HG02943 (cell line): Measurements from ENCODE around the gene EIF4E.

ENCODE experiments used
- ATAC-seq: cut with Tn5 transposase; IDR thresholded peaks from one replicate; pipeline ENCODE4 v1.9.1; 2021; ENCODE audit warnings: mild to moderate bottlenecking, low read depth, moderate library complexity; ENCODE audit not compliant: unreplicated experiment

The EIF4E gene, protein sequence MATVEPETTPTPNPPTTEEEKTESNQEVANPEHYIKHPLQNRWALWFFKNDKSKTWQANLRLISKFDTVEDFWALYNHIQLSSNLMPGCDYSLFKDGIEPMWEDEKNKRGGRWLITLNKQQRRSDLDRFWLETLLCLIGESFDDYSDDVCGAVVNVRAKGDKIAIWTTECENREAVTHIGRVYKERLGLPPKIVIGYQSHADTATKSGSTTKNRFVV

DNA sequence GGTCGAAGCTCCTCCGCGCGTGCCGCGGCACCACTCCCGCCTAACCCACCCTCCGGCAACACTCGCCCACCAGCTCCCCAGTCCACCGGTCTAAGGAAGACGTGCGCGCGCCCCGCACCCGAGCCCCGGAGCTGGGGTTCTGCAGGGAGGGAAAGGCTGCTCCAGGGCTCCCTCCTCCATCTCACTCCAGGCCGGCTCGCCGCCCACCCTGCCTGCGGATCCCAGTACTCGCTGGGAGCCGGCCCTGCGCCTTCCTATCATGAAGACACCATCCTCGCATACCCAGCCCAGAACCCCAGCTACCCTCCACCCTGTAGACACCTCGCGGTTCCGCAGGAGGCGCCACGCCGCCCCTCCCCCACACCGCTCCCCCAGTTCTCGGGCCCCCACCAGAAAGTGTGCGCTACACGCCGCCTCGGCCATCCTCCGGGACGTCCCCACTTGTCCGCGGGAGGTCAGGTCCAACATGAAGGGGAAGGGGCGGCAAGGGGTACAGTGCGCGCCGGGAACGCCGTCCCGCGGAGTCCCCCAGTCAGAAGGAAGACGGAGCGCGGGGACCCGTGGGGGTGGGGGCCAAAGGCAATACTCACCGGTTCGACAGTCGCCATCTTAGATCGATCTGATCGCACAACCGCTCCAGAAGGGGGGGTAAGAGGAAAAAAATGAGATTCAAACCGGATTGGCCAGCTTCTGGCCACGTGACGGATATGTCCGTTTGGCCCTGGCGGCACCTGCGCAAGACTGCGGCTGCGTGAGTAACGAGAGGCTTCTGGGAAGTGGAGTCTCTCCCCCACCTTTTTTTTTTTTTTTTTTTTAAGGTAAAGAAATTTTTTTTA lies at the start of gene EIF4E:
EIF4E (minus strand) TSS at position 629 of the 836 bp plus-strand sequence; CDS start at position 608, 21 bp downstream.
- ATAC-seq: peak; percentile 69

DNA sequence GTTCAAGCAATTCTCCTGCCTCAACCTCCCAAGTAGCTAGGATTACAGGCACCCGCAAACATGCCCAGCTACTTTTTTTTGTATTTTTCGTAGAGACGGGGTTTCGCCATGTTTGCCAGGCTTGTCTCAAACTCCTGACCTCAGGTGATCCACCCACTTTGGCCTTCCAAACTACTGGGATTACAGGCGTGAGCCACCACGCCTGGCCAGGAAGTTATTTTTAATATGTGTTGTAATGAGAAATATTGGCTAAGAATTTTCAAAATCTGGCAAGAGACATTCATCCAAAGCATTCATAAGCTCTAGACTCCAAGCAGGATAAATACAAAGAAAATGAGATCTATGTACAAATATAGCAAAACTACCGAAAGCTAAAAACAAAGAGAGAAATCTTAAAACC lies 48.6 kb upstream of the EIF4E start:
- ATAC-seq: no peak

DNA sequence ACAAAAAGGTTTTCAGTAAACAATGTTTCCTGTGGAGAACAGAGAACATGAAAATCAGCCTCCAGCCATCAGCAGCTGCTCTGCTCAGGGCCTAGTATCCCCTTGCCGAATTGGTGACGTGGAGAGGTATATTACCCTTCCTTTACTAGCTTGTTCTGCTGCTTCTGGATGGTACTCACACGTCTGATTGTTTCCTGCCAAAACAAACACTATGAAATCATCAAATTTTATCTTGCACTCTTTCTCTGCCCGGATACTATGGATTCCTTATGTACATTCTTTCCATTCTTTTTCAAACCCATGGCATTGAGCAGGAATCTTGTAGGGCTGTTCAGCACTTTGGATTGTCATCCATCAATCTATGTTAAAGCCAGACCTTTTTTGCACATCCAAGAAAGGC lies 47.8 kb upstream of the EIF4E start:
- ATAC-seq: no peak

DNA sequence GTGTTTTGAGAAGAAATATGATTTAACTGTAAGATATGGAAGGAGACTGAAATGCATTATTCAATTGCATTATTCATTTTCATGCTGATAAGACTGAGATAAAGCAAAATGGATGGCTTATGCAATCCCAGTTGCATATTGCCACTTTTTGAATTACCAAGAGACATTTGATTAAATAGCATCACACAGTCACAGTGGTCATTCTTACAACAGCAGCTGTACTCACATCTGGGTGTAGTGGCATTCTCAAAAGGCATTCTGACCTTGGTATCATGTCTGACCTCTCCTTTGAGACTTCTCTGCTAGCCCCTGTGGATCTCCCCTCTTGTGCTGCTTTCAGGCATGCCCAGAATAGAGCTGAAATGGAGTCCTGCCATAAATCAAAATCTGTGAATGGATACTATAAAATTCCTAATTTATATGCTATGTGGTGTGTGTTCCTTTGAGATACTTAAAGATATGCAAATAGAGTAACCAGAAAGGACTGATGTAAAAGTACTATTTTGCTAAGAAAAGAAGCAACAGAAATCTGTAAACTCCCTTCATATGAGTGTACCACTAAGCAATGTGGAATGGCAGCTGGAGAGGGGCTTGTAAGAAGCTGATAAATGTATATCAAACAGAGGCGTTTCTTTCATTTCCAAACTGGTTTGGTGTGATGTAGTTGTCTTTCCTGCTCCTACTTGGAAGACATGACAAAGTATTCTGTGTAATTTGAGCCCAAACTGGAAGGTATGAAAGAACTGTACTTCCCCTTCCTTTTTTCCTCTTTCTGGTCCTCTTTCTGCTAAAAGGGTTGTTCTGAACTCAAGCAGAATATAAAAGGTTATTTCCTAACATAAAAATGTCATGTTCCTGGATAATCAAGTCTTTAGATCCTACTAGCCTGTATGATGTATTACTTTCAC lies 41.2 kb upstream of the EIF4E start:
- no peak for ATAC-seq

DNA sequence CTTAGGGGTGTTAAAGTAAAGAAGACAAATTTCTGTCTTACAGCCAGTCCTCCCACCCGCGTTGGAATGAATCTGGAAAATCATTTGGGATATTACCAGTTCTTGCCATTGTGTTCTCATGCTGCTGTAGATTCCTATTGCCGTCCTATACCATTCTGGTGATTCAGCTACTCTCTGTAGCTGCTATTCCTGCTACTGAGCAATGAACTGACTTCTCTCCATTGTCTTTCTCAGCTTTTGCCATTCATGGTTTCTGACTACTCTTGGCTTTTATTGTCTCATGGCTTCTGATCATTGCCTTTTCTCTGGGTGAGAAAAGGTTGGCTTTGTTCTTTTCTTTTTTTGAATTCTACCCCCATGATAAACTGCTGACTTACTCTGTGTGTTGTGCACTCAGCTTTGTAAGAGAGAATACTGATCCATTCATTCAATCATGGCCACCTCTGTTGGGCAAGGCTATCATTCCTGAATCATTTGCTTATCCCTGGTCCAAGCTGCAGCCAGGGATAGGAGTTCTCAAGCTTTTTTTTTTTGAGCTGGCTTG lies 38.9 kb upstream of the EIF4E start:
- no peak for ATAC-seq

DNA sequence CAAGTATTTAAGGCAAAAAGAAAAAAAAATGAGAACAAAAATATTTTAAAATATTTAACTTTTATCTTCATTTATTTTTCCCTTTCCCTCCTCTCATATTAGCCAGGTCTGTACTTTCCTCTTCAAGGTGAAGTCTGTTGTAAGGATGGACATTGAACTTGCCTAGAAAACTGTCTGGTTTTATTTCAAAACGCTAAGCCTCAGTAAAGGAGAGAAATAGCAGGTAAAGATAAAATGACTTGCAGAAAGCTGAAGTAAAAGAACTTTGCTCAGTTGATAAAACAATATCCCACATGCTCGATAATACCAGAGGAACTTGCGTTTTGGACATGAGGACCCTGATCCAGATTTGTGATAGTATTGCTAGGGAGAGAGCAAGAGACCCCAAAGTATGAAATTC lies 38.0 kb upstream of the EIF4E start:
- ATAC-seq: no peak

DNA sequence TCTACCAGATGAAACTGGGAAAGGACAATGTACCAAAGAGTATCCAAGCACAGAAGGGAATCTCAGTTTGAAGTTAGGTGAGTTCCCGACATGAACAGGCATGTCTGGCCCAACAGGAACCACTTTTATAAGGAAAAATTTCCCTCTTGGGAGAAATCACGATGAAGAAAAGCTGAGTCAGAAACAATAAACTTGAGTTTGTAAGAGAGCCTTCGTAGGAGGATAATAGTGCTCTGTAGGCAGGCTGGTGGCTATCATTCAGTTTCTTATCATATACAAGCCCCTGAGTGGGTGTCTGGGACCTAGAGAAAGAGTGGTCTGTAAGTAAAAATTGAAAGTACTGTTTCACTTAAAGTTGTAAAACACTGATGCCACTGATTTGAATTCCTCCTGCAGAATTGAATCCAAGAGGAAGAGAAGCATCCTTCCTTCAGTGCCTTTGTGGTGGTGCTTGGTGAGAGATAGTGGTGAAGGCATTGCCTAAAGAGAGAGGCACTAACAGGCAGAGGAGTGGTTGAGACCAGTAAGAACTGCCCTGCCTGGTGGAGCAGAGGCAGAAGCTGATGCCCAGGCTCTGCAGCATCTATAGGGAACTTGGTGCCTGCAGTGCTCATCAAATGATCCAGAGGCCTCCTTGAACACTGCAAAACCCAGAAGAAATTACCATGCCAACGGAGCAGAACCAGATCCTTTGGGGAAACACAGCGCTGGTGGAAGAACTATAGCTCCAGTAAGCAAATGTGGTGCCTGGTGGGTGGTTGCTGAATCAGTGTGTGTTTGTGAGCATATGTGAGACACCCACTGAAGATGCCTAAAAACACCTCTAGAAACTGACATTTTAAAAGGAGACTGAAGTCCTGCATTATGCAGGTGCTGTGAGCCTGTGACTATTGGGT lies 34.9 kb upstream of the EIF4E start:
- no peak for ATAC-seq

DNA sequence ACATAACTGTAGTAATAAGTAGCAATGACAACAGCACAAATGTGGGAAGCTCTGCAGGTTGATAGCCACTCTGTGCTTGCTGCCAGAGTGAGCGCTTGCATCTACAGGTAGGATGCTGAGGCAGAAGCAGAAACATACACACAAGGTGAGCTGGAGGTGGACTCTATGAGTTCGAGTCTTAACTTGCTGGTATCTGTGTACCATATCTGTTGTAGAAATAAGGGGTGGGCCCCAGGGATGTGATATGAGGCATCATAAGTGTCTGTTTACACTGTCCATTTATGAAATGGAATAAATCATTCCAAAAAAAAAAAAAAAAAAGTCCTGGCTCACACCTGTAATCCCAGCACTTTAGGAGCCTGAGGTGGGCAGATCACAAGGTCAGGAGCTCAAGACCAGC lies 32.8 kb upstream of the EIF4E start:
- no peak for ATAC-seq

DNA sequence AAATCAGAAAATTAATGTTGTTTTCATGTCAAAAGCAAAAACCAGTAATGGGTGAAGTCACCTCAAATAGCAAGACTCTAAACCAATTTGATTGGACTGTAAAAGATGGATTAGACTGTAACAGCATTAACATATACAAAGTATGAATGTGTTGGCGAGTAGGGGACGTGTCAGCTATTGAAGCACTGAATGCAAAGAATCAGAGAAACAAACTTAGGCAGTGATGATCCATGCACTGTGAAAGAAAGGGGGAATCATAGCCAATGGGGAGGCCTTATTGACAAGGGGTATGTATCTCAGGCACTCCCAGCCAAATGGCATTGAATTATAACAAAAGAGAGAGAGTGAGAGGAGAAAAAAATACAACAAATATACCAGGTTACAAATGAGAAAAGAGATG lies 30.5 kb upstream of the EIF4E start:
- ATAC-seq: no peak

DNA sequence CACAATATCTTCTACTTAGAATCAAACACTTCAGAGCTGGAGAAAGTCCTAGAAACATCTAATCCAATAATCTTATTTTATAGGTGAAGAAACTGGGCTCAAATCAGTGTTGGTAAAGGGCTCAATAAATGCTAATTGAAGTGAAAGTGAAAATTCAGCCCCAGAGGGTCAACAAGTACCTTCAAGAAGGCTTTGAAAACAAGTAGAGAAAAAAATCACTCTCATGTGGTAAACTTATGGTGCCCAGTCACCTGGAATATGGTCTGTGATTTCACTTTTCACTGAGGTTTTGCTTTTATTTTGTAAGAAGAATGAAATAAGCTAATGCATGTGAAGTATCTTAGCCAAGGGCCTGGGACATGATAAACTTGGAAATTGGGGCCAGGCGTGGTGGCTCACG lies 29.1 kb upstream of the EIF4E start:
- no peak for ATAC-seq

DNA sequence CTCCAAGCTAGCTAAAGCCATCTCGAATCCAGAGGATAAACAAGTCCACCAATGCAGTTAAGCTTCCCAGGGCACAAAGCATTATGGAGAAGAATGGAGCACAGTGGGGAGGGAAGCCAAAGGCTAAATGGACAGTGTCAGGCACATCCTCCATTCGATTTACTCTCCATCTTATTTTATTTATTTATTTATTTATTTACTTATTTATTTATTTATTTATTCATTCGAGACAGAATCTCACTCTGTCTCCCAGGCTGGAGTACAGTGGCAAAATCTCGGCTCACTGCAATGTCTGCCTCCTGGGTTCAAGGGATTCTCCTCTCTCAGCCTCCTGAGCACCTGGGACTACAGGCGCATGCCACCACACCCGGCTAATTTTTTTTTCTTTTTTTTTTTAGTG lies 26.3 kb upstream of the EIF4E start:
- ATAC-seq: no peak

DNA sequence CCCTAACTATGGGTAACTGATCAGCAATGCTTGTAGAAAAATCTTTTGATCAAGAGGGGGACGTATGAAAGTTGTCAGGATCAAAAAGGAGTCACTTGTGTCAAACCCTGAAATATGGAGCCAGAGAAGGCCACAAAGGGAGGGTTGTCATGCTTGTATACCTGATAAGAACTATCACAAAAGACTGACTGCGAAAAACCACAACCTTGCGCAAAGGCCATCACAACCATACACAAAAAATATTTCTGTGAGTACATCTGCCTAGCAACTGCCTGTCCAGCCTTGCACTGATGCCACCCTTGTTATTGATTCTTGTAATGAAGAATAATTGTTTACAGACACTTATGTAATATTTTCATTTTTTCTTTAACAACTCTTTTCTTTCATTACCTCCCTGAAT lies 22.8 kb upstream of the EIF4E start:
- no peak for ATAC-seq

DNA sequence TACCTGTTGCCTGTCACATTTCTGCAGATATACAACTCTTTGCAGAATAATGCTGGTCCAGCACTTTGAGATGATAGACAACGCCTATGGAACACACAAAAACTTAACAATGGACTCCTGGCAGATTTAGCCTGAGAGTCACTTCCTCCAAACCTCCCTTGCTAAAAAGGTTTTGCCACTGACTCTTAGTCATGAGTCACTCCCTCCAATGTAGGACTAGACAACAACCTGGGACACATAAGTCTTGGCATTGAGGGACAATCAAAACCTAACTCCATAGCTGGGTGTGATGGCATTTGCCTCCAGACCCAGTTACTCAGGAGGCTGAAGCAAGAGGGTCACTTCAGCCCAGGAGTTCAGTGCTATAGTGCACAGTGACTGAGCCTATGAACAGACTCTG lies 22.0 kb upstream of the EIF4E start:
- no peak for ATAC-seq

DNA sequence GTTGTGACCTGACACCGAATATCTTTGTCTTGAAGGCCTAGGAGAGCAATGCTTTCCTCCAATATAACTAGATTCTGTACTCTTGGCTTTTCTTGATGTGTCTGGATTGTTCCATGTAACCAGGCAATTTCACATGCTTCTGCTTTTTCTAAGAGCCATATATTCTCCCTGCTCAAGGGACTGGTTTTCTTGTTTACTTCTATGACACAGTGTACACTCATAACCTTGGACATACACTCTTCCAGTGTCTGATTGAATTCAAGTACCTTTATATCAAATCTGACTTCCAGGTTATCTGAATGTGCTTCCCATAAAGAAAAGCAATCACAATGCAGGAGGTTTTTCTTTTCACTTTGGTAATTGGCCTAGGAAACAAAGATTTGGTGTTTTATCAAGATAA lies 17.4 kb upstream of the EIF4E start:
- no peak for ATAC-seq

DNA sequence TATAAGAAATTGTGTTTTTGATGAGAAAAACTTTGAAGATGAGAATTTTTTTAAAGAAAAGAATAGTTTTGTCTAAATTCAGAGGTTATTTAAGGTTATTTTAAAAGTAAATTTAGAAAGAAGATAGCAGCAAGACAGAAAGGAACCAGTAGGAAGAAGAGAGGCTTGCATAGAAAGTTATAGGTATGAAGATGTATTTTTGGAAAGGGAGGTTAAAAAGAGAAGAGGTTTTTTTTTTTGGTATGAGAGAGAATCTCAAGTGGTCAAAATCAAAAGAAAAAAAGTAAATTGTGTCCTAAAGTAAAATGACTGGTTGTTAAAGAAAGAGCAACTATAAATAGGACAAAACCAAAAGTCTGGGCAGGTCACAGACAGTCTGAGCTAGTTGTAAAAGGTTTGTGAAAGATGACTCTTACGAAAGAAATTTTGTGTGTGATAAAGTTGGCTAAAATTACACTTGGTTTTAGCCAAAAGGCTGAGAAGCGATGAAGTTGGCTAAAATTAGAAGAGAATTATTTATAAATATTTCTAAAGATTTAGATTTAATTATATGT lies 16.4 kb upstream of the EIF4E start:
- ATAC-seq: no peak

DNA sequence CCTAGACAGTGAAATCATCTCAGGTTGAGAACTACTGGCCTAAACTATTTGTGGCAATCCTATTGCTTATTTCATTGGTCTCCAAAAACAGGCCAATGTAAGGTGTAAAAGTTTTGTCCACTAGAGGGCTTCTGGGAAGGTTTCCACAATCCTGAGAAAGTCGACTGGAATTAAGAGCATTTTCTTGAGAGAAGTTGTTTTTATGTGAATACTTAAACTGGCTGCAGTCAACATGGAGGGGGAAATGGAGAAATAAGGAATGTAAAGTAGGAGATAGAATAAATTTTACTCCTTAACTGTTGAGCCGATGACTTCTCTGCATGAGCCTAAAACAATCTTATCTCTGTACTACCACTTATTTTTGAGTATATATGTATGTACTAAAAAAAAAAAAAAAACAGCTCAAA lies 11.0 kb upstream of the EIF4E start:
- no peak for ATAC-seq

DNA sequence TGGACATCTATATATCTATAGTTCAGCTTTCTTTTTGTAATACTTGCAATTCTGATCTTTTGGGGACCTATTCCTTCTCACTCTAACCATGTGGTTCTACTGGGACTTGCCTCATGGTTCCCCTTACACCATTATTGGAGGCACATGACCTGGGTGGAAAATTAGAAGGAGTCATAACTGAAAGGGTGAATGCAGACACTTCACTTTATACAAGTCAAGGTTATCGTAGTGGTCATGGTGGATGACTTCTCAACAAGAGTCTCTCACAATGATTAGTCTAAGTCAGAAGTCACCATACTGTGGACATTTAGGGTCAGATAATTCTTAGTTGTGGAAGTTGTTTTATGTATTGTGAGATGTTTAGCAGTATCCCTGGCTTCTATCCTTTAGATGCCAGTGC lies 10.5 kb upstream of the EIF4E start:
- no peak for ATAC-seq

DNA sequence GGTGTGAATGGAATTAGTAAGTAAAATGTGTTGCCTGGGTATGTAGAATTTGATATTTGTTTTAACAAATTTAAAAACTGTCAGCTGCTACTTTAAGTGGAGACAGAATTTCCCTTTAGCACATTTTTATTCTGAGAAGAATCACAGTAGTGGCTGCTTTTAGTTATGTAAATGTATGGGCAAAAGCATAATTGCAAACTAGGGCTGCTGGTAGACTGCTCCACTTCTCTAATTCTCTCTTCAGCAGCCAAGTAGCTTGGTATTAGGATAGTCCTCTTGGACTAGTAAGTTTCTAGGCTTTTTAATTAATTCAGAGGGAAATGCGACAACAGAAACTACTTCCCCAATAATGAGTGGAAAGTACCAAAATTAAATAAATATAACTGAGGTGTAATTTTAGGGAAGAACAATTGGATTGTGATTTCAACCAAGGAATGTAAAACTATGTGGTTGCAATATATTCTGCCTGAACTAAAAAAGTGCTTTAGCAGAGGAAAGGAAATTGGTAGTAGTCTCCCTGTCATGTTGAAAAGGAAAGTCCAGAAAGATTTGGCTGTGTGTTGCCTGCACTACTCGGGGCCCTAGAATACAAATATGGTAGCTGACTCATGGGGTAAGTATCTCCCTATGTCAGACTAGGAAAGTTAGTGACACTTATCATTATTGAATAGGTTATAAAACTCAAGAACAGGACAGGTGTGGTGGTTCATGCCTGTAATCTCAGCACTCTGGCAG lies 9.2 kb upstream of the EIF4E start:
- ATAC-seq: no peak

DNA sequence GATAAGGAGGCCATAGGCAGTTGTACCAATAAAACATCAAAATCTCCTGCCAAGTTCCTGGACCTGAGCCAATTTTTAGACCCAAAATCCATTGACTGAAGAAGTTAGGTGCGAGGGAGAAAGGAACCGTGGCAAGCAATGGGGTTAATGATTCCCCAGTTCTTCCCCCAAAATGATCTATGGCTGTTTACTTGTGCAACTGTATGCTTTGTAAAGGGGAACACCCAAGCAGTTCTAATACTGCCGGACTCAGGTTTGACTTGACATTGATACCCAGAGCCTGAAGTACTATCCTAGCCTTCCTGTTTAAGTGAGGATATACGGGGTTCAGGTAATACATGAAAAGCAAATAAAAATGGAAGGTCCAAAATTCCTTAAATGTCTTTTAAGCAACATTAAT lies 6.7 kb upstream of the EIF4E start:
- ATAC-seq: no peak
